HG03571 (cell line): ENCODE data around the gene PPP1R12C.
A peak's percentile ranks its signal among the peaks of the same experiment; 100 is the strongest.

Source experiments
- ATAC-seq: cut with Tn5 transposase; IDR thresholded peaks from one replicate; pipeline ENCODE4 v1.9.1; 2021; ENCODE audit not compliant: unreplicated experiment

PPP1R12C gene

GRCh38 chr19:55146705-55147273 is 29.4 kb upstream of the PPP1R12C start:
- no peak for ATAC-seq

GRCh38 chr19:55146078-55146704 is 28.8 kb upstream of the PPP1R12C start:
- ATAC-seq = no peak

GRCh38 chr19:55145232-55145631 is 27.8 kb upstream of the PPP1R12C start:
- no peak for ATAC-seq

GRCh38 chr19:55141696-55142095 is 24.3 kb upstream of the PPP1R12C start:
- ATAC-seq = no peak

- ATAC-seq = no peak
Observed at GRCh38 chr19:55137915-55138314, 20.5 kb upstream of the PPP1R12C start.

- no peak for ATAC-seq
Observed at GRCh38 chr19:55136399-55137102, 19.1 kb upstream of the PPP1R12C start.

GRCh38 chr19:55134736-55135135 is 17.3 kb upstream of the PPP1R12C start:
- ATAC-seq = no peak

GRCh38 chr19:55133639-55134444 is 16.4 kb upstream of the PPP1R12C start:
- no peak for ATAC-seq

- ATAC-seq = no peak
Observed at GRCh38 chr19:55132453-55133129, 15.2 kb upstream of the PPP1R12C start.

GRCh38 chr19:55131421-55131820 is 14.0 kb upstream of the PPP1R12C start:
- ATAC-seq = no peak

- no peak for ATAC-seq
Observed at GRCh38 chr19:55119053-55119452, 1.6 kb upstream of the PPP1R12C start.

GRCh38 chr19:55118401-55118991 is 1.1 kb upstream of the PPP1R12C start:
- no peak for ATAC-seq

GRCh38 chr19:55117663-55118391 is 390 bp upstream of the PPP1R12C start:
- peak; percentile 79 for ATAC-seq

- ATAC-seq = no peak
Observed at GRCh38 chr19:55116232-55116858, 1.1 kb downstream of the PPP1R12C start.

GRCh38 chr19:55115446-55116065 is 1.9 kb downstream of the PPP1R12C start:
- ATAC-seq = no peak

- no peak for ATAC-seq
Observed at GRCh38 chr19:55114566-55115145, 2.8 kb downstream of the PPP1R12C start.

- ATAC-seq = no peak
Observed at GRCh38 chr19:55113570-55114039, 3.8 kb downstream of the PPP1R12C start.

- ATAC-seq = no peak
Observed at GRCh38 chr19:55112777-55113569, 4.5 kb downstream of the PPP1R12C start.
